Stimulated activated CD8-positive, alpha-beta memory T cell treated with anti-CD3 and anti-CD28 coated beads, Interleukin-4, amount 100 ng/mL, for 1 hour (primary cell): ENCODE results near the gene HECW1.
"Not testable (repeated sequence)": the region's sequence is repeated elsewhere in the genome, so short reads cannot be mapped to it uniquely, and the experiment has no call there.

ENCODE experiments used
- DNase-seq, 2 donors: peaks; one replicate each; pipeline ENCODE4 v3.0.0-alpha.2; 2020; ENCODE audit warnings: low read depth in 2 of 2, low spot score in 1 of 2

The HECW1 gene

DNA sequence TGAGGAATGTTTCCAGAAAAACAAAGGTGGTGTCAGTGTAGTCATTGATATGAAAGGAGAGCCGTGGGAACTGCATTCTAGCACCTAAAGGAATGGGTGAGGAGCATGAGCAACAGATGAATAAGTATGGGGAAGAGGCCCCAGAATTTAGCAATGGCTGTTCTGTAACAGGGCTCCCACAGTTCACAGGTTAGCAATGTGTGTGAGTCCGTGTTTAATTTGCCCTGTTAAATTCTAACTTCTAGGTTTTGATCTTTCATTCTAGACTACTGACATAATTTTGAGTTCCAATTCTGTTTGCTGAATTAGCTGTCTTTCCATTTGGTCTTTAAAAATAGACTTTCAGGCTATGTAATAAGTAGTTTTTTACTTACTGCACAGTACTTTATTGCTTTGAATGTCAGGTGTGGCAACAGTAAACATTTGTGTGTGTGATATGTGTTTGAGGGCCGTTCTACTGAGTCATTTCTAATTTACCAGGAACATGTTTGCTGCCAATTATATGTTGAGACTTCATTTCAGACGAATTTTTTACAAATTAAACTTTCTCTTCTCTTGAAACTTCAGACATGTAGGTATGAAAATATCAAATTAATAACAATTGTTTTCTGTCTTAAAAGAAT, 479.2 kb downstream of the HECW1 start:
- no peak for DNase-seq

DNA sequence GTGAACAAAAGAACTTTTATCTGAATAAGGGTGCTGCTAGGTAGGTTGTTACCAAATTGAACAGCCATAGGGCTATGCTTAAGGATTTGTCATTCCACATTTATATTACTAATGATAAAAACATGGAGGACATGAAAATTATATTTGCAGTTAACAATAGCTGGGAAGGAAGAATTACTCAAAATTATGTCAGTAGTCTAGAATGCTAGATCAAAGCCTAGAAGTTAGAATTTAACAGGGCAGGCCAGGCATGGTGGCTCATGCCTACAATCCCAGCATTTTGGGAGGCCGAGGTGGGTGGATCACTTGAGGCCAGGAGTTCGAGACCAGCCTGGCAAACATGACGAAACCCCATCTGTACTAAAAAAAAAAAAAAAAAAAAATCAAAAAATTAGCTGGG, 479.9 kb downstream of the HECW1 start:
- DNase-seq: no peak

DNA sequence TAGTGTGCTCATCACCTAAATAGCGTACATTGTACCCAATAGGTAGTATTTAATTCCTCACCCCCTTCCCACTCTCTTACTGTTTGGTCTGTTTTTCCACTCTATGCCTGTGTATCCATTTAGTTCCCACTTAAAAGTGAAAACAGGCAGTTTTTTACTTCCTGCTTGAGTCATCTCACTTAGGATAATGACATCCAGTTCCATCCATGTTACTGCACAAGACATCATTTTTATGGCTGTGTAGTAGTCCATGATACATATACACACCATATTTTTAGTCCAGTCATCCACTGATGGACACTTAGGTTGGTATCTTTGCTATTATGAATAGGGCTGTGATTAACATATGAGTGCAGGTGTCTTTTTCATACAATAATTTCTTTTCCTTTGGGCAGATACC, 480.6 kb downstream of the HECW1 start:
- DNase-seq: no peak

DNA sequence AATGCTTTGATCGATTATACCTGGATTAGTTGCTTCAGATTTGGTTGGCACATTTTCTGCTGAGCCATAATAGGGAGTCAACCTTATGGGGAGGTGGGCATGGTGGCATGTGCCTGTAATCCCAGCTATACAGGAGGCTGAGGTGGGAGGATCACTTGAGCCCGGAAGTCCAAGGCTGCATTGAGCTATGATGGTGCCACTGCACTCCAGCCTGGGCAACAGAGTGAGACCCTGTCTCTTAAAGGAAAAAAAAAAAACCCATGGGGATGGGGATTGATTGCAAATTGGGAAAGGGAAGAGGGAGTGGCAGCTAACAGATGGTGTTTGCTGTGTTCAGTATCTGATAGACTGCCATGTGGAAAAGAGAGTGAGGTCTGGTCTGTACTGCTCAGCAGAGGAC, 481.6 kb downstream of the HECW1 start:
- DNase-seq: no peak

DNA sequence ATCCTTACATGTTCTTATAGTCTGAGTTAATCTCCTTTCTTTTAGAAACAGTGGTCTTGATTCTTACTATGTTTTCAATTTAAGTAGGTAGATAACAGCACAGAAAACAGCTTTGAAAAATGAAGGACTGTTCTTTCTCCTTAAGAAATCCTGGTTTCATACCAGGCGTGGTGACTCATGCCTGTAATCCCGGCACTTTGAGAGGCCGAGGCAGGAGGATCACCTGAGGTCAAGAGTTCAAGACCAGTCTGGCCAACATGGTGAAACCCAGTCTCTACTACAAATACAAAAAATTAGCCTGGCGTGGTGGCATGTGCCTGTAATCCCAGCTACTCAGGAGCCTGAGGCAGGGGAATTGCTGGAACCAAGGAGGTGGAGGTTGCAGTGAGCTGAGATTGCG, 484.0 kb downstream of the HECW1 start:
- not testable (repeated sequence) for DNase-seq

DNA sequence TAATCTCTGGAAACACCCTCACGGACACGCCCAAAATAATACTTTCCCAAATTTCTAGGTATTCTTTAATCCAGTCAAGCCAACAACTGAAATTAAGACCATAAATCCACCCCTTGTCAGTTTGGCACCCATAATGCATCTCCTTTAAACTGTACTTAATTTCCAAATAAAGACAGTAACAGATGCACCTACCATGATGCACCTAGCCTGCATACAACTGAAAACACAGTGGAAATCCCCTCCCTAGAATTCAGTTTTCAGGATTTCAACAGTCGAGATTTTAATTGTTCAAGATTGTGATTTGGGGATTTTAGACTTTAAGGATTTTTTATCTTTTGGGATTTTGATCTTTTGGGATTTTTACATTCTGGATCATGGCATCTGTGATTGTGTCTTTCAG, 487.6 kb downstream of the HECW1 start:
- DNase-seq: no peak

DNA sequence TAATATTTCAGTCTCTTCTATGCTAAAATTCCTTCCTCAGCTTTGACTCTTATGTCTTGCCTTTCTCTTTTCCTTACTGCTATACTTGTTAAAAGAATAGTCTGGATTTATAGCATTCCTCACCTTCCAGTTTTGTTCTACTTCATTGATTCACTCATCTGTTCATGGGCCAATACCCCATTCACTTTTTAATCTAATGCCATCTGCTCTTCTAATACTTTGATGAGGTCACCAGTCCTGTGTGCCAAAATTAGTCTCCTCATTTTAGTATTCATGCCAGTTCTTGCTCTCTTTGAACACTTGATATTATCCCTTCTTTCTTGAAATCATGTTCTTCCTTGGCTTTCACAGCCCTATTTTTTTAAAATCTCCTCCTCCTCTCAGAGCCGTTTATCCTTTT, 489.8 kb downstream of the HECW1 start:
- DNase-seq: no peak

DNA sequence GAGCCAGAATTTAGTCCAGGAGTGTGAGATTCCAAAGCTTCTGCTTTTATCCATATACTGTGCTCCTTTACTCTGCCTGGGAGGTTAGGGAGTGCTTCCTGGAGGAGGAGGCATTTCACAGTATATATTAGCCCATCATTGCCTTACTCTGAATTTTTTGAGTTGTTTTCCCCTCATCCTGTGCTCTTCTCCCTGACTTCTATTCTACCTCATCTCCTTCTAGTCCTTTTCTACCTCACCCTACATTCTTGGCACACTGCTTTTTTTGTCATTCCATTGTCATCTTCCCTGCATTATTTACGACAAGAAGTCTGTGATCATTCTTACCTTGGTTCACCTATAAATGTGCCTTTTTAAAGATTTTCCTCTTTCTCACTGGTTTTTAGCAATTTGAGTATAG, 491.8 kb downstream of the HECW1 start:
- no peak for DNase-seq

DNA sequence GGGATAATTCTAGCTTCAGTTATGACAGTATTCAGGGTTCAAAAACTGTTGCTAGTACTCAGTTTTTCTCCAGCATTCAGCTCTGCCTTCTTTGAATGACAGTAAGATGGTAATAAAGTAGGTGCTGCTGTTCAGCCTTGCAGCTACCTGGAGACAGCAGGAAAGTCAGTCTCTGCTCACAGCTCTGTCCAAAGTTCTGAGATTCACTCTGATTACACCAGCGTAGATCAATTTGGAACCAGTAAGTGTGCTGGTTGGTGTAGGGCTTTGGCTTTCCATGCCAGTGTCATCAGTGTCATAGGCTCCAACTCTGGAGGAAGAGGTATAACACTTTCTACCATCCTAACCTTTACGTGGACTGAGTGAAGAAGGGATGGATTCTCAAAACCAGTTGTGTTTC, 496.6 kb downstream of the HECW1 start:
- no peak for DNase-seq

DNA sequence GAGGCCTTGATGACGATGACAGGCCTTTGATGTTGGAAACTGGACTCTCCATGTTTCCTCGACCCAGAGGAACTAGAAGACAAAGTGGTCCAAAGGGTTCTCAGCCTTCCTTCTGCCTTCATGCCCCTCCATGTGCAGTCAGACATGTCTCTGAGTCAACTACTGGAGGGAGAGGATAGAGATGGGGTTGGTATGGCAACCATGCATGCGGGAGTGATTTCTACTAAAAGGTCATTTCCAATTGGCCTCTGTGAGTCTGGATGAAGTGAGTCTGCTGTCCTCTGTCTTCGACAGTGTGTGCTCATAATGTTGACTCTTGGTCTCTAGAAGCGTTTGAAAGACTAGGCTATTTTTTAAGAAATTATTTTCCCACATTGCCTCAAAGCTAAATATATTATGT, 499.7 kb downstream of the HECW1 start:
- no peak for DNase-seq

DNA sequence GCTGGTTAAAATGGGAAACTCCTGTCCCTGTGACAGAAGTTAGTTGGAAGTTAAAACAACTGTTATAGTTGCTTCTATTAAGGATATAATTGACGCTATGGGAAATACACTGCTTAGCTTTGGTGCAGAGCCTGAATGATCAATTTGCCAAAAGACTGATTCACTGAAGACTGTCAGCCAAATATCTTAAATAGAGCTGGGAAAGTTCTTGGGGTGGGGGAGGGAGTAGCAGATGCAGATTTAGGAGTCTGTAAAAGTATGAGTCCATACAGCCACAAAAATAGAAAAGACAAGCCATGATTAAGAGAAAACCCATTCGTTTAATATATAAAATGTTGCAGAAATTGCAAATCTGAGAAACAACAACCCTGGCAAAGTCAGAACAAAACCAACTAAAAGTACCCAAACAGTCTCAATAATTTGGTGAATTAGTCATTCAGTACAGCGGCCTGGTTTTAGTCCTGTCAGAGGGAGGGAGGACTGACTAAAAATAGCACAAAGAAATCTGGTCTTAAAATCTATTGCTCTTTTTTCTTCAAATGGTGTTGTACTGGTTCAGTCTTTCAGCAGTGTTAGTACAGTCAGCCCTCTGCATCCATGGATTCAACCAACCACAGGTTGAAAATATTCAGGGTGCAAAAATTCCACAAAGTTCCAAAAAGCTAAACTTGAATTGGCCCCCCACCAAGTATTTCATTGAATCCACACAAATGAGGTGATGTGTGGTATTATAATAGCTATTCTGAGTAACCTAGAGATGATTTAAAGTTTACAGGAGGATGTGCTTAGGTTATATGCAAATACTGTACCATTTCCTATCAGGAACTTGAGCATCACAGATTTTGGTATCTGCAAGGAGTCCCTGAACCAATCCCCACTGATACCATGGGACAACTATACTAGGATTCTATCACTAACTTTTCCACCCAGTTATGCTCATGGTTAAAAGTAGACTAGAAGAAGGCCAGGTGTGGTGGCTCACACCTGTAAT, 500.4 kb downstream of the HECW1 start:
- no peak for DNase-seq
